HG03354 (cell line): ENCODE results near the gene AS3MT.
A peak's percentile ranks its signal among the peaks of the same experiment; 100 is the strongest.
"Not testable (repeated sequence)": the region's sequence is repeated elsewhere in the genome, so short reads cannot be mapped to it uniquely, and the experiment has no call there.

ENCODE experiments used
- ATAC-seq: cut with Tn5 transposase; IDR thresholded peaks from one replicate; pipeline ENCODE4 v1.9.1; 2021; ENCODE audit warnings: mild to moderate bottlenecking; ENCODE audit not compliant: unreplicated experiment, poor library complexity, severe bottlenecking

The AS3MT gene, protein sequence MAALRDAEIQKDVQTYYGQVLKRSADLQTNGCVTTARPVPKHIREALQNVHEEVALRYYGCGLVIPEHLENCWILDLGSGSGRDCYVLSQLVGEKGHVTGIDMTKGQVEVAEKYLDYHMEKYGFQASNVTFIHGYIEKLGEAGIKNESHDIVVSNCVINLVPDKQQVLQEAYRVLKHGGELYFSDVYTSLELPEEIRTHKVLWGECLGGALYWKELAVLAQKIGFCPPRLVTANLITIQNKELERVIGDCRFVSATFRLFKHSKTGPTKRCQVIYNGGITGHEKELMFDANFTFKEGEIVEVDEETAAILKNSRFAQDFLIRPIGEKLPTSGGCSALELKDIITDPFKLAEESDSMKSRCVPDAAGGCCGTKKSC

DNA sequence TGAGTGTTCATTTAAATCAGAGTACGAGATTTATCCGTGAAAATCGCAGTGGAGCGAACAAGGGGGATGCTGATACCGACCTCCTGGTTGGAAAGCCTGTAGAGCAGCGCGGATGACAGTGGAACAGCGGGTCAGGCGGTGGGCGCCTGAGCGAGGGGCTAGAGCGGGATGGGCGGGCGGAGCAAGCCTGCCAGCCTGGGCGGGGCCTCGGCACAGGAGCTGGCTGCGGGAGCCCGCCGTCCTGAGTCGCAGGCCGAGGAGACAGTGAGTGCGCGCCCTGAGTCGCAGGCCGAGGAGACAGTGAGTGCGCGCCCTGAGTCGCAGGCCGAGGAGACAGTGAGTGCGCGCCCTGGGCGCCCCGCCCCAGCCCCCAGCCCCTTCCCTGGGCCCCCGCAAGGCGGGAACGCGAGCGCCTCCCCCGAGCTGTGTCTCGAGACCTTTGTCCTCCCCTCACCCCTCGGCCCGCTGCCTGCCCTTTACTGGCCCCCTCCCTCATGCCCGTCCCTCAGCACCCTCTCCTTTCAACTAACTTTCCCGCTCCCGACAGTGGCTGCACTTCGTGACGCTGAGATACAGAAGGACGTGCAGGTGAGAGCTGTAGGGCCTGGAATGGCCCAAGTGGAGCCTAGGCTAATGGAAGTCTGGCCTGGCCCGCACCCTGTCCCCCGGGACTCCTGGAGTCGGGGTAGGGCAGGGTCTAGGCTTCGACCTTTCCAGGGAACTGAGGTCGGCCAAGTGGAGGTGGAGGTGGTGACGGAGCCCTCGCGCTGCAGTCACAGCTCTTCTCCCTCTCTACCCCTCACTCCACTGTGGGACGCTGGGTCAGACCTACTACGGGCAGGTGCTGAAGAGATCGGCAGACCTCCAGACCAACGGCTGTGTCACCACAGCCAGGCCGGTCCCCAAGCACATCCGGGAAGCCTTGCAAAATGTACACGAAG lies at the start of gene AS3MT:
Gene AS3MT (plus strand): TSS at position 213 of the 941 bp plus-strand sequence. CDS start 123 bp downstream, at position 336.
- no peak for ATAC-seq

DNA sequence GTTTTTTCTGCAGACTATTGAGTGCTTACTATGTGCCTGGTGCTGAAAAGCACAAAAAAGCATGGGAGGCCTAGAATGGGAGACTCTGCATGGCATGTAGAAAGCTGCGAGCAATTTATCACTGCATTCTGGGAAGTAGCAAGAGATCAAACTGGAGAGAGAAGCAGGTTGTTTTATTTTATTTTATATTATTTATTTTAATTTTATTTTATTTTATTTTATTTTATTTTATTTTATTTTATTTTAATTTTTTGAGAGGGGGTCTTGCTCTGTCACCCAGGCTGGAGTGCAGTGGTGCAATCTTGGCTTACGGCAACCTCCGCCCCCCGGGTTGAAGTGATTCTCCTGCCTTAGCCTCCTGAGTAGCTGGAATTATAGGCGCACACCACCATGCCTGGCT lies 49.3 kb upstream of the AS3MT start:
- not testable (repeated sequence) for ATAC-seq

DNA sequence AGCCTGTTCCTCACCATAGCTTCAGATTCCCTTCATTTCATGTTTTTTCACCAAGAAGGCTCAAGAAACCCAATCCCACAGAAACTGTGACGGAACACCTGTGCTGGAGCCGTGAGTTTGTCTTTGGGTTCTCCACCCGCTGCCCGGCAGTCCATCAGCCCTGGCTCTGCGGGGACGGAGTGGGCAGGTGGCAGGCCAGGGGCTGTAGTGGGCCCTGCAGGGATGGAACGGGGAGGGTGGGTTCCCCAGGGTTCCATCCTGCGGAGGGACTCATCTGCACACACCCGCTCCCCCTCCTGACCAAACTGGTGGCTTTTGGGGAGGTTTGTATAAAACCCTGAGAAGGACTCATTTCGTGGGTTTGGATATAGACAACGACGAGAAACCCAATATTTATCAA lies 47.0 kb upstream of the AS3MT start:
- no peak for ATAC-seq

DNA sequence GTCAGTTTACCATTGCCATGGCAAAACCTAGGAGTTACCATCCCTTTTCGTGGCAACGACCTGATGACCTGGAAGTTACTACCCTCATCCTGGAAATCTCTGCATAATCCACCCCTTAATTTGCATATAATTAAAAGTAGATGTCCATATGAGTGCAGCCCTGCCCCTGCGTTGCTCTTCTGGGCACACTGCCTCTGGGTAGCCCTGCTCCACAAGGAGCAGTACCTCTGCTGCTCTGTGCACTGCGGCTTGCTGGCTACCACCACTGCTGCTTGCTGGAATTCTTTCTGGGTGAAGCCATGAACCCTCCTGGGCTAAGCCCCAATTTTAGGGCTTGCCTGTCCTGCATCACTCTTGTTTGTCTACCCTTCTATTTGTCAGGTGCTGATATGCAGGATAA lies 44.6 kb upstream of the AS3MT start:
- no peak for ATAC-seq

DNA sequence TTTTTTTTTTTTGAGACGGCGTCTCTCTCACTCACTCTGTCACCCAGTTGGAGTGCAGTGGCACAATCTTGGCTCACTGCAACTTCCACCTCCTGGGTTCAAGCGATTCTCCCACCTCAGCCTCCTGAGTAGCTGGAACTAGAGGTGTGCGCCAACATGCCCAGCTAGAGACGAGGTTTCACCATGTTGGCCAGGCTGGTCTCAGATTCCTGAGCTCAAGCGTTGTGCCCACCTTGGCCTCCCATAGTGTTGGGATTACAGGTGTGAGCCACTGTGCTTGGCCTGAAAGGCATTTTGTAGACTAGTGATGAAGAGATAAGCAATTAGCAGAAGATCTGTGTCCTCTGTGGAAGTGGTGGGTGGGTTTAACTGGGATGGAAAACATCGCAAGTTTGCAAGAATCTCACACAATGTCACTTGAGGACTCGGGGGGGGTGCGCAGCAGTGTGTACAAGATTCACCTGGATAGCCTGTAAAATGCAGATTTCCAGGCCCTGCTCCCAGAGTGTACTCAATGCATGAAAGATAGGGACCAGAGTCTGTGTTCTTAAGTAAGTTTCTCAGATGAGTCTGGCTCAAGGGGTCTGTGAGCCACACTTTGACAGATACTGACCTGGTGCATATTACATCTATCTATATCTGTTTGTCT lies 43.0 kb upstream of the AS3MT start:
- ATAC-seq, result no peak

DNA sequence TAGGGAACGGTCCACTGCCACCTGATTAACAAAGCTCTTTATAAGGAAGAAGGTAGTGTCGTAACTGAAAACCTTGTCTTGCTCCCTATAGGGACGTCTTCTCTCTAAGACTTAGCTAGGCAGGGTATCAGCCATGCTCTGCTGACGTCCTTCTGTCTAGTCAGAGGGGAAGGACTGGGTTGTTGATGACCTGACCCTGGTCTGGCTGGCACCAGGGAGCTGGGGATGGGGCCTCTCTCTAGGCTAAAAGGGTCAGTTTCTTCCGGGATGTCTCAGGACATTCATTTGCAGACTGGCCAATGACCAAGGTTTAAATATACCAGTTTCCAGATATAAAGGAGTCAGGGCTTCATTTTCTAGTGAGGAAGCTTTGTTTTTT lies 41.7 kb upstream of the AS3MT start:
- no peak for ATAC-seq

DNA sequence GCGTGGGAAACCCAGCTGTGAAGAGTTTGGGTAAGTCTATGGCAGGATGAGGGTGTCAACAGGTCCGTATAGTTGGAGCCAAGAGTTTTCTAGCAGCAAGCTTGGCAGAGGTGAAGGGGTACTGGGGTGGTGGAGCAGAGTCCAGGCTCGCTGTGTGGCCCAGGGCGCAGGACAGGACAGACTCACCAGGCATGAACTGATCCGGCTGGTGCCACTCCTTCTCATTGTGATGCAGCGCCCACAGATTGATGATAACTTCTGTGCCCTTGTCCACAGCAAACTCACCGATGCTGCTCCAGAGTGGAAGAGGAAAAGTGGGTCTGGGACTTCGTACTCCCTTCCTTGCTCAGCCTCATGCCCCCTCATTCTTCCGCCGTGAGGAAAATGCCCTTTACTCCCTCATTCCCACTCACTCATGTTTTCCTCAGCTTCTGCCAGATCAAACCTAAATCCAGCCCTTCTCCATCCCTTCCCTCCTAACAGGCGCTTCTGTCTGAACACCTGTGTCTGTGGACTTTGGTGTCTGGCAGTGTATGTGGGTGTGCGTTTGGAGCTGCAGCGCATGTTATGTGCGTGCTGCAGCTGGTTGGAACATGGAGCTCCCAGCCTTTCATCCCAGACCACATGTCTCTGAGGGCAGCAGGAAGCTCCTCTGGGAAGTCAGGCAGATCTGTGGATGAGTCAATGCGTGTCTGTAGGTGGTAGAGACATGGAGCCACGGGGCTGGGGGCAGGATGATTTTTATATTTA lies 37.8 kb upstream of the AS3MT start:
- no peak for ATAC-seq

DNA sequence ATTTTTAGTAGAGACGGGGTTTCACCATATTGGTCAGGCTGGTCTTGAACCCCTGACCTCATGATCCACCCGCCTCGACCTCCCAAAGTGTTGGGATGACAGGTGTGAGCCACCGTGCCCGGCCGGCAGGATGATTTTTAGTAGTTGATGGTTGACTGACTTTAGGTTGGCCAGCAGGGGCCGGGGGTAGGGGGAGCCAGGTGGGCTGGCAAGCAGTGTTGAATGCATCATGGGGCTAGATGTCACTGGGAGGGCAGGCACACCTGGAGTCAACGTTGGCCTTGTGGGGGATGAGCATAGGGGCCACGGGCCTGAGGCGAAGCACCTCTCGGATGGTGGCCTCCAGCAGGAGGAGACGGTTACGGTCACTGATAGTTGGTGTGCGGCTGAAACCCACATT lies 37.0 kb upstream of the AS3MT start:
- ATAC-seq, result no peak

DNA sequence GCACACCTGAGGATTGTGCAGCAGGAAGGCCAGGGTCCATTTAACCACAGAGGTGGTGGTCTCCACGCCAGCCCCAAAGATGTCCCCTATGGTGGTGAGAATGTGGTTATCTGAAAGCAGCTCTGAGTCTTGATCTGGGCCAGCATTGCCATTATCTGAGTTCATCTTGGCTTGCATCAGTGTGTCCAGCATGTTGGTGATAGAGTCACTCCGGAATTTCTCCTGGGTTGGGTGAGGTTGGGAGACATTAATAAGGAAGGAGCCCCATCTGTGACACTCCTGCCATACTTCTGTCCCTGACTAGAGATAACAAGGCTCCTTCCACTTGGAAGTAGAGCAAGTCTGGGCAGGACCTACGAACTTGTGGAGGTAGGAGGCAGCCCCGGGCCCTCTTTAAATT lies 36.3 kb upstream of the AS3MT start:
- ATAC-seq, result no peak

DNA sequence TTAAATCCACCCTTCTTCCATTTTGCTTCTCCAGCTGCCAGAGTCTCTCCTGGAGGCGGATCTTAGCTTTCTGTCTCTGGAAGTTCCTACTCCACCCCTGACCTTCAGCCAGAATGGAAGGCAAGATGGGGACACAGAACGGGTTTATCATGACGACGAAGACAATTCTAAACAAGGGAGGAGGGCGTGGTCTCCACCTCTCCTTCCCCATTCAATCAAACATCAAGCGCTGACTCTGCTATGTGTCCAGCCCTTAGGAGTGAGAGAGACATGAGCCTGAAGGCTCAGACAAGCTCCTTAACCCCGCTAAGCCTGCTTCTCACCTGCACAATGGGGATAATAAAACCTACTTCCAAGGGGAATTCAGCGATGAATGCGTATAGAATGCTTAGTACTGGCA lies 35.1 kb upstream of the AS3MT start:
- no peak for ATAC-seq

DNA sequence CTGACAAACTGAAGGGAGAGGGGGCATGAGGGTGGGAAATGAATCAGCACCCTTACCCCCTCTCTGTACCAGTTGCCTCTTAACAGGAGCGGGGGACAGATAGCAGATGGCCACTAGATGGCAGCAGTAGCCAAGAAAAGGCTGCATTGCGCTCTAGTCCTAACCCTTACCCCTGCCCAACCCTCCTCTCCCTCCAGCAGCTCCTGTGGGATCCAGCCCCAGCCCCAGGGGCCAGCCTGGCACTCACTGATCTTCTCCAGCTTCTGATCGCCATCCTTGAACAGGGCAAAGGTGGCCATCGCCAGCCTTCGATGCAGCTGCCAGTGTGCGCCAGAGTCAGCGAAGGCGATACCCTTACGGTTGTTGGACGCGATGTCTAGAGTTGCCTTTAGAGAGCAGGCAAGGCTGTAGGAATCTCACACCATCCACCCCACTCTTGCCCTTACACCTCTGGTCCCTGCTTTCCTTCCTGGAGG lies 34.2 kb upstream of the AS3MT start:
- ATAC-seq, result peak; percentile 77

DNA sequence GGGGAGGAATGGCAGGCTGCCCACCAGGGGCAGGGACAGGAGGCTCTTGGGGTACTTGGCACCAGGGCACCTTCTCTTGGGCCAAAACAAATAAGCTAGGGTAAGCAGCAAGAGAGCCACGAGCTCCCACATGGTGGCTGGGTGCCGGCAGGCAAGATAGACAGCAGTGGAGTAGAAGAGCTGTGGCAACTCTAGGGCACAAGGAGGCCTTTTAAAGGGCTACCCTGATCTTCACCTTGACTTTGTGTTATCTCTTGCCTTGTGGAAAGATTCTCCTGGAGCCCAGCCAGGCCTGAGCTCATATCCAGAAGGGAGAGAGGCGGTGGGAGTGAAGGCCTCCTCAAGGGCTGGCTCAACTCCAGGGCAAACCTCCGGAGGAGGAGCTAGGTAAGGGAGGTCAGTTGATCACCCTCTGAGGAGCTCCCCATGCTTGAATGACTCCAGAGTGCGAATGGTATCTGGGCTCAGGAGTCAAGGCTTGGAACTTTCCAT lies 32.0 kb upstream of the AS3MT start, which contains the start of gene CYP17A1:
Gene CYP17A1 (minus strand): TSS at position 184 of the 492 bp plus-strand sequence. CDS start 52 bp downstream, at position 132.
- no peak for ATAC-seq

DNA sequence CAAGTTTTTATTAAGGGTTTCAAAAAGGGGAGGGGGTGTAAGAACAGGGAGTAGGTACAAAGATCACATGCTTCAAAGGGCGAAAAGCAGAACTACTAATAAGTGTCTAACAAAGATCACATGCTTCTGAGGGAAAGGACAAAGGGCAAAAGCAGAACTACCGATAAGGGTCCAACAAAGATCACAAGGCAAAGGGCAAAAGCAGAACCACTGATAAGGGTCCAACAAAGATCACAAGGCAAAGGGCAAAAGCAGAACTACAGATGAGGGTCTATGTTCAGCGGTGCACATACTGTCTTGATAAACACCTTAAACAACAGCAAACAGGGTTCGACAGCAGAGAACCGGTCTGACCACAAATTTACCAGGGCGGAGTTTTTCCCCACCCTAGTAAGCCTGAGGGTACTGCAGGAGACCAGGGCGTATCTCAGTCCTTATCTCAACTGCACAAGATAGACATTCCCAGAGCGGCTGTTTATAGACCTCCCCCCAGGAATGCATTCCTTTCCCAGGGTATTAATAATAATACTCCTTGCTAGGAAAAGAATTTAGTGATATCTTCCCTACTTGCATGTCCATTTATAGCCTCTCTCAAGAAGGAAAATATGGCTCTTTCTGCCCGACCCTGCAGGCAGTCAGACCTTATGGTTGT lies 30.9 kb upstream of the AS3MT start:
- ATAC-seq, result not testable (repeated sequence)

DNA sequence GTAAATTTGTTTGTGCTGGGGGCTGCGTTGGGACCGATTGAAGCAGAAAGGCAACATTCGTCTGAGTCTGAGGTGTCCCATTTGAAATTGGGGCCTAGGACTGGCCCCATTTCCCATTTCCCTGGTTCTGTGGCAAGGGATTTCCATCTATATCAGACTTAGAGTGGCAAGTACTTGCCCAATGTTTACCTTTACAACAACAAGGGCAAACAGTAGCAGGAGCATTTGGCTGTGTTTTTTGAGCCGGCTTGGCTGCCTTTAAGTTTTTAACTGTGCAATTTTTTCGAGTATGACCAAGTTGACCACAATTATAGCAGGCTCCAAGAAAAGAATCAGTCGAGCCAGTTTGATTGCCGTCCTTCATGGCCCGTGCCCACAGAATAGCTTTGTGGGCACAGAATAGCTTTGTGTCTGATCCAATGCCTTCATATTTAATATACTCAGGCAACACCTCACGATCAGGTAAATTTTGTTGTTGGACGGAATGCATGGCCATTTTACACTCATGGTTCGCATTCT lies 27.4 kb upstream of the AS3MT start:
- ATAC-seq, result no peak

DNA sequence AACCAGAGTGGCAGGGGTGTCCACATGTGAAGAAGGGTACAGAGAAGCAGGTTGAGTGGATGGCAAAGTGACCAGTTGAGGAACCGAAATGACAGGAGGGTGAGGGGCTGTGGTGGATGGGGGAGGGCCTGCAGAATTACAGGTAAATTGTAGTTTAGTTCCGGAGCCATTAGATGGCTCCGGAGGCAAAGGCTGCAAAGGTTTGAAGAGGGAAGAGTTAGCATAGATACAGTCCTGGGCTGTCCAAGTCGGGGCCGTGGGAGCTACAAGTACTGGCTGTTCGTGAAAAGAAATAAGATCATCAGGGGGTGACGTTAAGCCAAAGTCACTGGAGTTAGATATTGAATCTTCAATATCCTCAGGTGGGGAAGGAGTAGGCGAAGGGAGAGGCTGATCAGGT lies 26.1 kb upstream of the AS3MT start:
- ATAC-seq, result not testable (repeated sequence)

DNA sequence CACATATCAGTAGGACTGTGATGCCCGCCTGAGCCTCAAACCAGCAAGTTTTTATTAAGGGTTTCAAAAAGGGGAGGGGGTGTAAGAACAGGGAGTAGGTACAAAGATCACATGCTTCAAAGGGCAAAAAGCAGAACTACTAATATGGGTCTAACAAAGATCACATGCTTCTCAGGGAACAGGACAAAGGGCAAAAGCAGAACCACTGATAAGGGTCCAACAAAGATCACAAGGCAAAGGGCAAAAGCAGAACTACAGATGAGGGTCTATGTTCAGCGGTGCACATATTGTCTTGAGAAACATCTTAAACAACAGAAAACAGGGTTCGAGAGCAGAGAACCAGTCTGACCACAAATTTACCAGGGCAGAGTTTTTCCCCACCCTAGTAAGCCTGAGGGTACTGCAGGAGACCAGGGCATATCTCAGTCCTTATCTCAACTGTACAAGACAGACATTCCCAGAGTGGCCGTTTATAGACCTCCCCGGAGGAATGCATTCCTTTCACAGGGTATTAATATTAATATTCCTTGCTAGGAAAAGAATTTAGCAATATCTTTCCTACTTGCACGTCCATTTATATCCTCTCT lies 25.0 kb upstream of the AS3MT start:
- not testable (repeated sequence) for ATAC-seq

DNA sequence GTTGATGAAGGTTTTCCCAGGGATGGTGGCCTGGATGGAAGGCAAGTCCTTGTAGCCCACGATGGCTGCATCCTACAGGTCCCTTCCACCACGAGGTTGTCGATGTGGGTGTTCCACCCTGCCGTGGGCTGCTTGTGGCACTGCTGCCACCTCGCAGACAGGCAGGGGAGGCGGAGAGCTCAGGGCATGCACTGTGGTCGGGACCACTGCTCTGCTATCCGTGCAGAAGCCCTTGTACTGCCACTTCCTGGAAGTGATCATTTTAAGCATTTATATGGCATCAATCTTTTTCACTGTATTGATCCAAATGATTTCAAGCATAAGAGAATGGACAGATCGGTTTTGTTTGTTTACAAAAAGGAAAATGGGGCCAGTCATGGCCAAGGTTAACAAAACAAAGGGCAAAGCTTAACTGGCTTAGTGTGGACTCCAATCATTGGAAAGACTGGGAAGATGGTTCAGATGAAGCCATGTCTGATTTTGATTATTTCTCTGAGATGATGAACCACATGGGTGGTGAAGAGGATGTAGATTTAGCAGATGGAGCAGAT lies 23.8 kb upstream of the AS3MT start:
- no peak for ATAC-seq

DNA sequence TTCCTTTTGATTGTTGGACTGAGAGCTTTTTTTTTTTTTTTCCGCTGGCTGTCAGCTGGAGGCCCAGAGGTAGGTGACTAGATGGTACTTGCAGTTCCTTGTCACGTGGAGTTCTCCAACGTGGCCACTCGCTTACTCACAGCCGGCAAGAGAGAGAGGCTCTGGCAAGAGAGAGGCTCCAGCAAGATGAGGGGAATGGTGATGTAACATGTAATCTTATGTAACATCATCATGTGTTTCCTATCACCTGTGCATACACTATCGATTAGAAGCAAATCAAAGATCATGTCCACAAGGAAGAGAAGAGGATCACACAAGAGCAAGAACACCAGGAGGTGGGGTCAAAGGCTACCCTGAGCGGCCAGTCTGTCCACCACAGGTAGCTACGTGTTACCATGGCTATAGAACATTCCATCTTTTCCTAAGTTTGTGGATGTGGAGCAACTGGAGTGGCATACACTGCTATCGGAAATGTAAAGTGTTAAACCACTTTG lies 19.2 kb upstream of the AS3MT start:
- ATAC-seq, result no peak
